Transverse colon (tissue), 4 donors: ENCODE results near the gene NMB.

Experiments
- CTCF ChIP-seq, 5 experiments: fragments of 200-600 bp in 3 of 5; fragments of 450-650 bp in 2 of 5; sonication (generic) in 3 of 5; IDR thresholded peaks; 1 replicate in 2 of 5; 2 replicates in 3 of 5; pipeline ENCODE4 v1.5.1; 2016 to 2017; ENCODE audit warnings: antibody characterized with exemption in 5 of 5, inconsistent platforms in 3 of 5, mild to moderate bottlenecking in 2 of 5, moderate library complexity in 1 of 5
- POLR2A ChIP-seq: fragments of 450-650 bp; IDR thresholded peaks from one replicate; pipeline ENCODE4 v1.6.1; 2016; ENCODE audit warnings: antibody characterized with exemption, mild to moderate bottlenecking, moderate library complexity
- POLR2AphosphoS5 ChIP-seq, 3 donors: sonication (generic); formaldehyde crosslinking; IDR thresholded peaks; one replicate each; pipeline ENCODE4 v1.6.1; 2016; ENCODE audit warnings: antibody characterized with exemption in 3 of 3

- TF ChIP-seq CTCF (IDR thresholded peaks at IDR 0.05) (no peak), POLR2A (no peak), POLR2AphosphoS5 (IDR thresholded peaks at IDR 0.05) (no peak)
These were observed 12.5 kb downstream of the NMB start for GRCh38 chr15:84645496-84645895.
